H1 (cell line): Measurements from ENCODE around the gene NXPH2. TPM values are rescaled to one million over a fixed set of nuclear protein-coding genes. Genes with fewer than 3 reads are reported as not detected.
A peak's percentile ranks its signal among the peaks of the same experiment; 100 is the strongest.

Source experiments
- CTCF ChIA-PET: fragments of 300-600 bp; sonication (Branson Sonifier 250); formaldehyde crosslinking; loops from one replicate; lab custom pipeline; 2021; ENCODE audit not compliant: partially characterized antibody; lab: Charles Lee
- POLR2A ChIA-PET: fragments of 300-600 bp; sonication (Branson Sonifier 250); formaldehyde crosslinking; loops from one replicate; lab custom pipeline; 2021; ENCODE audit warnings: inconsistent platforms; ENCODE audit not compliant: partially characterized antibody; lab: Charles Lee
- DNase-seq, 2 experiments: peaks; one replicate each; pipeline versions ENCODE4 v3.0.0 to v3.0.0-alpha.2; 2010 to 2022; ENCODE audit warnings: low spot score in 2 of 2, low read depth in 1 of 2, mixed read lengths in 1 of 2
- FAIRE-seq: peaks from 2 replicates; lab custom pipeline; 2011; peaks lifted over from hg19 to GRCh38; lab: Jason Lieb, UNC
- H2AFZ ChIP-seq: 2 replicates; pipeline ENCODE4 v1.8.1; 2012; ENCODE audit warnings: low read length, inconsistent platforms
- H2AK5ac ChIP-seq: 2 replicates; pipeline ENCODE4 v1.6.1; 2013; ENCODE audit warnings: low read depth, low read length
- H2BK120ac ChIP-seq: replicated peaks from 2 replicates; pipeline ENCODE3; 2013; ENCODE audit warnings: low read depth, low read length, inconsistent platforms
- H2BK12ac ChIP-seq: 2 replicates; pipeline ENCODE4 v1.6.1; 2013; ENCODE audit warnings: low read depth, low read length
- H2BK15ac ChIP-seq: 2 replicates; pipeline ENCODE4 v1.6.1; 2013; ENCODE audit warnings: low read length
- H2BK20ac ChIP-seq: 2 replicates; pipeline ENCODE4 v1.6.1; 2013; ENCODE audit warnings: low read length
- H2BK5ac ChIP-seq: 2 replicates; pipeline ENCODE4 v1.6.1; 2013; ENCODE audit warnings: low read depth, low read length
- H3K14ac ChIP-seq: 2 replicates; pipeline ENCODE4 v1.6.1; 2013; ENCODE audit warnings: inconsistent platforms; ENCODE audit not compliant: insufficient read length
- H3K18ac ChIP-seq: 2 replicates; pipeline ENCODE4 v1.6.1; 2013; ENCODE audit warnings: low read length; ENCODE audit errors: extremely low read depth
- H3K23ac ChIP-seq: 2 replicates; pipeline ENCODE4 v1.6.1; 2013; ENCODE audit warnings: inconsistent platforms; ENCODE audit not compliant: insufficient read length
- H3K23me2 ChIP-seq: 2 replicates; pipeline ENCODE4 v1.6.1; 2013; ENCODE audit warnings: low read depth, low read length
- H3K27ac ChIP-seq: 2 replicates; pipeline ENCODE4 v1.6.1; 2011; ENCODE audit warnings: low read depth, low read length, inconsistent platforms
- H3K27me3 ChIP-seq, 4 experiments: replicated peaks in 1 of 4; 1 replicate in 1 of 4; 2 replicates in 3 of 4; pipeline versions ENCODE4 v1.6.1 to v1.8.1; 2011 to 2013; ENCODE audit warnings: low read length in 3 of 4, mild to moderate bottlenecking in 3 of 4, inconsistent platforms in 2 of 4, mixed read lengths in 2 of 4, moderate library complexity in 1 of 4; ENCODE audit not compliant: control insufficient read depth in 3 of 4, insufficient read depth in 3 of 4; ENCODE audit errors: extremely low read depth in 1 of 4
- H3K36me3 ChIP-seq, 4 experiments: 2 replicates each; pipeline versions ENCODE4 v1.6.1 to v1.8.1; 2011 to 2013; ENCODE audit warnings: mild to moderate bottlenecking in 4 of 4, low read length in 3 of 4, moderate library complexity in 2 of 4, control low read depth in 1 of 4, inconsistent platforms in 1 of 4; ENCODE audit not compliant: insufficient read depth in 4 of 4, control insufficient read depth in 2 of 4
- H3K4ac ChIP-seq: replicated peaks from 2 replicates; pipeline ENCODE3; 2013; ENCODE audit warnings: low read length, low read depth, mixed read lengths, inconsistent platforms; ENCODE audit not compliant: insufficient read length
- H3K4me1 ChIP-seq, 4 experiments: replicated peaks in 1 of 4; 1 replicate in 1 of 4; 2 replicates in 3 of 4; pipeline versions ENCODE4 v1.6.1 to v1.8.1; 2011 to 2013; ENCODE audit warnings: low read length in 3 of 4, inconsistent platforms in 2 of 4, mixed read lengths in 1 of 4; ENCODE audit not compliant: insufficient read depth in 4 of 4, control insufficient read depth in 3 of 4
- H3K4me2 ChIP-seq, 2 experiments: 2 replicates each; pipeline versions ENCODE4 v1.6.1 to v1.8.1; 2011 to 2013; ENCODE audit warnings: low read depth in 2 of 2, low read length in 2 of 2, control low read depth in 1 of 2, inconsistent platforms in 1 of 2, mild to moderate bottlenecking in 1 of 2; ENCODE audit not compliant: insufficient read depth in 1 of 2
- H3K4me3 ChIP-seq, 4 experiments: fragments of 200-600, 300-600 bp in 1 of 4; sonication (generic), shearing (Covaris generic), sonication (Bioruptor Twin) in 1 of 4; 2 replicates each; pipeline versions ENCODE4 v1.5.1 to v1.8.1; 2011 to 2016; ENCODE audit warnings: low read length in 4 of 4, low read depth in 3 of 4, control low read depth in 2 of 4, inconsistent platforms in 2 of 4, mild to moderate bottlenecking in 2 of 4, mixed read lengths in 1 of 4, moderate library complexity in 1 of 4; ENCODE audit not compliant: insufficient read depth in 2 of 4; ENCODE audit errors: extremely low read depth in 1 of 4
- H3K56ac ChIP-seq: replicated peaks from 2 replicates; pipeline ENCODE3; 2013; ENCODE audit warnings: low read depth, mild to moderate bottlenecking, mixed read lengths, low read length, inconsistent platforms; ENCODE audit not compliant: insufficient read length
- H3K79me1 ChIP-seq: 2 replicates; pipeline ENCODE4 v1.6.1; 2013; ENCODE audit warnings: low read depth, low read length, control low read depth
- H3K79me2 ChIP-seq, 2 experiments: 2 replicates each; pipeline versions ENCODE4 v1.6.1 to v1.8.1; 2012 to 2013; ENCODE audit warnings: low read length in 2 of 2, mild to moderate bottlenecking in 2 of 2, inconsistent platforms in 1 of 2; ENCODE audit not compliant: insufficient read depth in 2 of 2, control insufficient read depth in 1 of 2
- H3K9ac ChIP-seq, 4 experiments: replicated peaks in 1 of 4; 1 replicate in 1 of 4; 2 replicates in 3 of 4; pipeline versions ENCODE4 v1.6.1 to v1.8.1; 2011 to 2013; ENCODE audit warnings: low read depth in 3 of 4, low read length in 3 of 4, control low read depth in 2 of 4, mild to moderate bottlenecking in 2 of 4, moderate library complexity in 2 of 4, inconsistent platforms in 1 of 4; ENCODE audit errors: extremely low read depth in 1 of 4
- H3K9me3 ChIP-seq, 2 experiments: 2 replicates each; pipeline versions ENCODE4 v1.6.1 to v1.8.1; 2012 to 2013; ENCODE audit warnings: mild to moderate bottlenecking in 2 of 2, moderate library complexity in 2 of 2, control low read depth in 1 of 2, inconsistent platforms in 1 of 2, low read depth in 1 of 2, low read length in 1 of 2, mixed read lengths in 1 of 2; ENCODE audit not compliant: insufficient read depth in 2 of 2
- H4K20me1 ChIP-seq, 2 experiments: replicated peaks in 1 of 2; 2 replicates each; pipeline versions ENCODE3 to v1.8.1; 2011 to 2013; ENCODE audit warnings: inconsistent platforms in 2 of 2, low read length in 2 of 2, mild to moderate bottlenecking in 1 of 2; ENCODE audit not compliant: insufficient read depth in 2 of 2, control insufficient read depth in 1 of 2
- H4K5ac ChIP-seq: 2 replicates; pipeline ENCODE4 v1.6.1; 2013; ENCODE audit warnings: low read length, low read depth, mixed read lengths, inconsistent platforms; ENCODE audit not compliant: insufficient read length
- H4K8ac ChIP-seq: 2 replicates; pipeline ENCODE4 v1.8.0; 2013; ENCODE audit warnings: mild to moderate bottlenecking, moderate library complexity, low read length, inconsistent platforms; ENCODE audit not compliant: insufficient read depth; ENCODE audit errors: extremely low read depth
- H4K91ac ChIP-seq: replicated peaks from 2 replicates; pipeline ENCODE3; 2013; ENCODE audit warnings: low read length, mixed read lengths, inconsistent platforms; ENCODE audit not compliant: insufficient read length
- HDAC2 ChIP-seq, 2 experiments: fragments of 300-600 bp in 1 of 2; sonication (generic) in 1 of 2; IDR thresholded peaks; 2 replicates each; pipeline ENCODE4 v1.6.1; 2011 to 2012; ENCODE audit warnings: low read depth in 2 of 2, low read length in 2 of 2, mild to moderate bottlenecking in 2 of 2, moderate library complexity in 2 of 2, borderline replicate concordance in 1 of 2, inconsistent platforms in 1 of 2
- POU5F1 ChIP-seq: IDR thresholded peaks from 2 replicates; pipeline ENCODE4 v1.6.1; 2011; ENCODE audit warnings: low read depth, mild to moderate bottlenecking, low read length, moderate library complexity
- RNF2 ChIP-seq: fragments of 200-900, 300-1000 bp; sonication (generic); IDR thresholded peaks from 2 replicates; pipeline ENCODE4 v1.7.1; 2016; ENCODE audit warnings: borderline replicate concordance, low read depth, mild to moderate bottlenecking, antibody characterized with exemption, low read length; ENCODE audit not compliant: poor library complexity, severe bottlenecking; ENCODE audit errors: missing control alignments
- WGBS, 2 experiments: shearing (Covaris generic) in 1 of 2; methylation state at CpG; one replicate each; pipeline versions ENCODE4 v1.1.6 to v1.1.7; 2013 to 2015; ENCODE audit warnings: low lambda C conversion rate in 2 of 2, mixed read lengths in 2 of 2, inconsistent platforms in 1 of 2, low coverage in 1 of 2, missing lambda C conversion rate in 1 of 2; ENCODE audit not compliant: insufficient replicate concordance in 2 of 2, insufficient coverage in 1 of 2, insufficient read length in 1 of 2; ENCODE audit errors: extremely low coverage in 1 of 2, missing lambda C conversion rate in 1 of 2; 5-methylcytosine and 5-hydroxymethylcytosine counted together
- polyA plus RNA-seq, 7 experiments: library from polyadenylated mRNA; depleted of rRNA in 3 of 7; stranded (reverse) in 5 of 7; unstranded in 2 of 7; fragments of >200 nt in 5 of 7; fragments of 200-250 nt in 2 of 7; gene quantifications; 1 replicate in 5 of 7; 2 replicates in 1 of 7; 4 replicates in 1 of 7; pipeline versions ENCODE4 v1.2.1 to v1.2.3, GENCODE V29; 2011 to 2013; ENCODE audit warnings: missing spikeins in 2 of 7, mixed read lengths in 2 of 7
- total RNA-seq: library from RNA; stranded (reverse); fragmentation: NEBNext Ultra II Directional; extraction: Animal tissue kit (Norgen Biotek cat#: 25700); gene quantifications from 2 replicates; pipeline ENCODE4 v1.2.1, GENCODE V29; 2021

The NXPH2 gene
- total and polyA plus RNA-seq, 2 of the 8 experiments (the other 6 are each of a cell fraction or from before 2014, with no cell fraction given) = 1.9 to 6.9 TPM

- Histone ChIP-seq H3K79me2 (no peaks in the 10 kb centered on the region), H3K23ac (no peak overlapping the region), H2BK120ac (no peak overlapping the region), H3K4me3 (no peak overlapping the region), H3K4me1 (peaks cover 1 to 12% (median 10%) of the 10 kb centered on the region in 4 experiments), H3K4me2 (peak overlapping the region in 1 of 2 experiments; percentile 61; a peak in 3 of 4 replicates), H4K8ac (no peak overlapping the region), H3K56ac (no peak overlapping the region), H4K20me1 (no peaks in the 10 kb centered on the region), H2BK15ac (no peak overlapping the region), H3K27me3 (no peaks in the 10 kb centered on the region), H3K9ac (no peak overlapping the region), H3K4ac (no peak overlapping the region), H3K36me3 (no peaks in the 10 kb centered on the region), H3K27ac (no peak overlapping the region), H3K79me1 (no peaks in the 10 kb centered on the region), H2AFZ (no peak overlapping the region), H3K18ac (no peak overlapping the region), H4K91ac (no peak overlapping the region), H3K23me2 (no peaks in the 10 kb centered on the region), H3K9me3 (no peaks in the 10 kb centered on the region), H4K5ac (no peak overlapping the region), H2AK5ac (no peak overlapping the region), H2BK20ac (no peak overlapping the region), H3K14ac (no peak overlapping the region), H2BK5ac (no peak overlapping the region), H2BK12ac (no peak overlapping the region)
- ChIA-PET POLR2A (no interaction called here), CTCF (no interaction called here)
- FAIRE-seq (no peak), DNase-seq (no peak)
- 0 out of 4 replicates have a peak, but pooled peaks of 1 of the 2 experiments have one; percentile 22 for TF ChIP-seq HDAC2 (IDR thresholded peaks at IDR 0.05; ENCODE audit: borderline replicate concordance in 1 of 2, low read depth in 2 of 2, low read length in 2 of 2)
- TF ChIP-seq POU5F1 = 0 out of 2 replicates have a peak, but pooled peaks have one; percentile 49
- TF ChIP-seq RNF2 = no peak
- WGBS, 2 experiments = 74% methylated on average over 5 of the region's 5 CpGs; no CpG with 5 or more reads in 1 of the 2 experiments
Observed at GRCh38 chr2:138670734-138671133, 109.5 kb downstream of the NXPH2 start.
